OCI-LY3 (cell line): Measurements from ENCODE around the gene GRAMD1B.

Experiments
- EZH2phosphoT487 ChIP-seq: fragments of 200-600 bp; shearing (Covaris generic); IDR thresholded peaks from 2 replicates; pipeline ENCODE4 v1.6.1; 2018; ENCODE audit warnings: antibody characterized with exemption, mixed run types, low read depth
- TF ChIP-seq, protein P1 (sequence below): fragments of 200-600, 300-600 bp; sonication (generic); IDR thresholded peaks from 2 replicates; pipeline ENCODE4 v1.5.1; 2014; ENCODE audit warnings: antibody characterized with exemption, low read length, low read depth

DNA sequence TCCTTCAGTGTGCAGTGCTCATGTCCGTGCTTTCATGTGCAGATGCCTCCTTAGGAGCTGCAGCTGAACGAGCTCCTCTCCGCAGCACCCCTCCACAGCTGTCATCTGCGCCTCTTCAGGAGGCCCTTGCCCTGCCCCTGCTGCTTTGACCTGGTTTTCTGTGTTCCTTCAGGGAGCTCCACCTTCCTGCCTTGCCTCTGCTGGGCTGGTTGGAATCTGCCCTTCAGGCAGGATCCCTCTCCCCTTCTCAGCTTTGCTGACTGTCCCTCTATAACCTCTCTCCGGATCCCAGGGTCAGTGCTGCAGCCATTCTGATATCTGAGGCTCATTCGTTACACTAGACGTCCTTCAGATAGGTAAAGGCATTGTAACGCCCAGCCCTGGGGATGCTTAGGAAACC is 156.5 kb downstream of the GRAMD1B start:
- TF ChIP-seq, protein P1, sequence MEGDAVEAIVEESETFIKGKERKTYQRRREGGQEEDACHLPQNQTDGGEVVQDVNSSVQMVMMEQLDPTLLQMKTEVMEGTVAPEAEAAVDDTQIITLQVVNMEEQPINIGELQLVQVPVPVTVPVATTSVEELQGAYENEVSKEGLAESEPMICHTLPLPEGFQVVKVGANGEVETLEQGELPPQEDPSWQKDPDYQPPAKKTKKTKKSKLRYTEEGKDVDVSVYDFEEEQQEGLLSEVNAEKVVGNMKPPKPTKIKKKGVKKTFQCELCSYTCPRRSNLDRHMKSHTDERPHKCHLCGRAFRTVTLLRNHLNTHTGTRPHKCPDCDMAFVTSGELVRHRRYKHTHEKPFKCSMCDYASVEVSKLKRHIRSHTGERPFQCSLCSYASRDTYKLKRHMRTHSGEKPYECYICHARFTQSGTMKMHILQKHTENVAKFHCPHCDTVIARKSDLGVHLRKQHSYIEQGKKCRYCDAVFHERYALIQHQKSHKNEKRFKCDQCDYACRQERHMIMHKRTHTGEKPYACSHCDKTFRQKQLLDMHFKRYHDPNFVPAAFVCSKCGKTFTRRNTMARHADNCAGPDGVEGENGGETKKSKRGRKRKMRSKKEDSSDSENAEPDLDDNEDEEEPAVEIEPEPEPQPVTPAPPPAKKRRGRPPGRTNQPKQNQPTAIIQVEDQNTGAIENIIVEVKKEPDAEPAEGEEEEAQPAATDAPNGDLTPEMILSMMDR = no peak
- no peak for TF ChIP-seq EZH2phosphoT487
